Activated CD4-positive, alpha-beta T cell treated with anti-CD3 and anti-CD28 coated beads, Interleukin-2, amount 50 U/mL, for 4 hours (primary cell): Measurements from ENCODE around the gene PRSS27.

Experiments
- DNase-seq, 2 experiments: peaks; one replicate each; pipeline ENCODE4 v3.0.0-alpha.2; 2020

PRSS27 gene

DNA sequence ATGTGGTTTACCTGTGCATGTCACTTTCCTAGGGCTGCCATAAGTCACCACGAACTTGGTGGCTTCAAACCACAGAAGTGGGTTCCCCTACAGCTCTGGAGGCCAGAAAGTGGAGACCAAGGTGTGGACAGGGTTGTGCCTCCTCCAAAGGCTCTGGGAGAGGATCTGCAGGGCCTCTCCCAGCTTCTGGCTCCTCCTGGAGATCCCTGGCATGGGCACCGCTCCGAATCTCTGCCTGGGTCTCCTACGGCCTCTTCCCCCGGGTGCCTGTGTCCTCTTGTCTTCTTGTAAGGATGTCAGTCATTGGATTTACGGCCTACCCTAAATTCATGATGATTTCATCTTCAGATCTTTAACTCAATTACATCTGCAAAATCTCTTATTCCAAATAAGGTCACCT is 29.9 kb upstream of the PRSS27 start:
- DNase-seq: no peak

DNA sequence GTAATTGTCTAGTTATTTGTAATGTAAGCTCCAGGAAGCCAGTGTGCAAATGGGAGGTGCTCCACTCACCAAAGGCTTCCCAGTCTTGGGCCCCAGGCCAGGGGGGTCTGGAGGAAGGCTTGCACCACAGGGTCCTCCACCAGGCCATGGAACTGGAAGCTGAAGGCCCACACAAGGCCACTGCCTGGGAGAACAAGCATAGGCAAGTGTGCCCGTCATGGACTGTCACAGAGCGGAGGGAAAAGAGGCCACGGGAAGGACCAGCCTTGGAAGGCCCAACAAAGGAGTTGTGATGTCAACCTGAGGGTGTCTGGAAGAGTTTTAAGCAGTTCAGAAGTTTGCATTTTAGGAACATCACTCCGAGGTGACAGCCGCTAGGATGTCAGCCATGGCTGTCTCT is 29.5 kb upstream of the PRSS27 start:
- no peak for DNase-seq

DNA sequence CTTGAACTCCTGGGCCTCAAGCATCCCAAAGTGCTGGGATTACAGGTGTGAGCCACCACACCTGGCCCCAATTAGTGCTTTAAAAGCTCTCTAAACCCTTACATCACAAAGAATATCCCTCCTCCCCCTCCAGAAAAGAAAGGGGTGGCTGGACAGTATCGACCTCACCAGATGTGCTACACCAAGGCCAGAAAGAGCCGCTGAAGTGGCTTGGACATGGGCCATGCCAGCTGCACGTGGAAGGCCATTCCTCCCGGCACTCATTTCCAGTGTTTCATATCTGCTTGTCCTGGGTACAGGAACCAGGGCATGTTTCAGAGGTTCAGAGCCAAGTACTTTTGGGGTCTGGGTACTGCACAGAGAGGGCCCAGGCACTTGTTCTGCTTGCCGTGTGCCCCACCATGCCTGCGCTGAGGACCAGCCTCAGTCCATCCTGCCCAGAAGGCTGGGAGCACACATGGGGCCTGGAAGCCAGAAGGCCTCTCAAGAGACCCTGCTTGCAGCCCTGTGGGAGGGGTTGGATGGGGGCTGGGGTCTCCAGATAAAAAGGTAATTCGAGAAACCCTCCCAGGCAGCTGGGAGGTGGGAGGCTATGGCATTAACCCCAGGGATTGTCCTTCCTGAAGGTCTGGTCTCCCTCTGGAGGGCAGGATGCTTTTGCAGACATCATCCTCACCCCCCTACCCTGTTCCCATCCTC is 28.9 kb upstream of the PRSS27 start:
- no peak for DNase-seq

DNA sequence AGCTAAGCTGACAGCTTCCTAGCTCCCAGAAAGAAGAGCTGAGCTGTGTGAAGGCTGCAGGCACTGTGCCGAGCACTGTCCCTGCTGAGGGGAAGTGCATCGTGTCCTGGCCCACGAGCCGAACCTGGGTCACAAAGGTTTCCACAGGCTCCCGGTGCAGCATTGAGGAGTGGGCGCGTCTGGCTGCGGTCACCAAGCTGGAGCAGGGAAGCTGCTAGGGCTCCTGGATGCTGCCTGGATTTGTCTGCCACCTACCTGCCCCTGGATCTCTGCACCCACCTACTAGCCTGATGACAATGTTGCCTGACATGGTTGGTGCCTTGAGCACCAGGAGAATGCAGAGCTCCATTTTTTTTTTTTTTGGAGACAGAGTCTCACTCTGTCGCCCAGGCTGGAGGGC is 25.9 kb upstream of the PRSS27 start:
- DNase-seq: no peak

DNA sequence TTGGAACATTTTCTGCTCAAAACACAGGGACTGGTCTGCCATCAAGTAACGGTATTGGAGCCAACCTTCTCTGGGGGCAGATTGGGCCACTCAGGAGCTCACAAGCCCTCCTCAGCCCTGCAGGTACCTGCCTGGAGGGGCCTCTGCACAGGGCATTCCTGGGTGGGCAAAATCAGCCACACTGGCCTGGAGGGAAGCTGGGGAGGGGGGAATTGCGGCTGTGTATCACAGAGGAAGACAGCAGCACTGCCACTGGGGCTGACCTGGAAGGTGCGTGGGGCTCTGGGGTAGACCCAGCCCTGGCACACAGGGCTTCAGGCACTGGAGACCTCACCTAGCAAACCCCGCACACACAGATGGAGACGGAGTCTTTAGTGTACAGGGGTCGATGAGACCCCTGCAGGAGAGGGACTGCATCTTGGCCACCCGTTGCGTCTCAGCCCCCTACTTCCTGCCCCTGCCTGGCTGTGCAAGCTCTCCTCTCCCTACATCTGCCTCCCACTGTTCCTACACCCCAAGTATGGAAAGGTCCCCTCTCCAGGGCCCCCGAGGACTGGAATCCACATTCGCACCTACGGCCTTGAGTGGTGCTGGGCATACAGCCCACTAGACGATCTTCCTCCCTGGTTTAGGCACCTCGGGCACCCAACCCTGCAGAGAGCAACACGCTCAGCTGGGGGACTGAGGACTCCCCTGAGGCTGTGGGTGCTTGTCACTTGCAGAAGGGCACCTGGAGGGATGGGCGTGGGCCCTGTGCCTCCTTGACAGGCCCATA is 25.3 kb upstream of the PRSS27 start:
- DNase-seq: no peak

DNA sequence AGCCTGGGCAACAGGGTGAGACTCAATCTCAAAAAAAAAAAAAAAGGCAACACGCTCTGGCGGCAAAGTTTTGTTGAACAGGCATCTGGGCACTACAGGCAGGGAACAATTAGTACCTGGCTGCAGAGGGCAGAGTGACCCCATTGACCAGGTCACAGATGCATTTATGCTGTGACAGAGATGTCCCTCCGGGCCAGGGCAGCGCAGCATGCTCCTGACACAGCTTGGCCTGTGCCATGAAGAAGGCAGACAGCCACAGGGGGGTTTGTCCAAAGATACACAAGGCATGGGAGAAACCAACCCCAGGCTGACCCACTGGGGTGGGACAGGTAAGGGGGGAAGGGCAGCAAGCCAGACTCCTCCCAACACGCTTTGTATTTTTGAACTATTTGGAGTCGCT is 24.7 kb upstream of the PRSS27 start:
- DNase-seq: no peak

DNA sequence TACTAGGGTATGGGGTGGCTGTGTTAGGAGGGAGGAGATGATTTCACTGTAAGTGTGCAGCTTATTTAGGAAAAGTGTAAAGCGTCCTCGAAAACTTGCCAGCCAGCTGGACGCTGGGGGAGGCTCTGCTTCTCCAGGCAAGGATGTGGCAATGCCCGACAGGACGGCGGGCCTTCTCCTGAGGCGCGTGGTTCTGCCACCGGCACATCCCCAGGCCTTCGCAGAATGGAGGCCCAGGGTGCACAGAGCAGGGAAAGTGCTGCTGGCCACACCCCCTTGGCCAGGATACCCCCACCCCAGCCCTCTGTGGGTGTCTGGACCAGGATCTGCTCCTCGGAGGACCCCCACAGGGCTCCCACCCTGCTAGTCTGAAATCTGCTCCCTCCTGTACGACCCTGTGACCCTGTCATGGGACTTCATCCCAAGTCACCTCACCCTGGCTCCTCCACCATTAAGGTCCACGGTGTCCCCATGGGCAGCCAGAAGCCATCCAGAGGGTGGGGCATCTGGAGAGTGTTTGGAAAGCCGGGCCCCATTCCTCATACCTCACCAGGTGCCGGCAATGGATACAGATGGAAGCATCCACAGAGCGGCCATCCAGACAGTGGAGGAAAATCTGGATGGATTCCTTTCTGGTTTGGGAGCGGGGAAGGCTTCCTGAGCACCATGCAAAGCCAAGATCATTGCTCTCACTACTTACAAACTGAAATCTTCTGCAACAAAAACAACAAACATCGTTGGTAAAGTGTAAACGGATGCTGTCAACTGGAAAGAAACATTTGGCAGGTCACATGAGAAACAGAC is 23.2 kb upstream of the PRSS27 start:
- DNase-seq: no peak

DNA sequence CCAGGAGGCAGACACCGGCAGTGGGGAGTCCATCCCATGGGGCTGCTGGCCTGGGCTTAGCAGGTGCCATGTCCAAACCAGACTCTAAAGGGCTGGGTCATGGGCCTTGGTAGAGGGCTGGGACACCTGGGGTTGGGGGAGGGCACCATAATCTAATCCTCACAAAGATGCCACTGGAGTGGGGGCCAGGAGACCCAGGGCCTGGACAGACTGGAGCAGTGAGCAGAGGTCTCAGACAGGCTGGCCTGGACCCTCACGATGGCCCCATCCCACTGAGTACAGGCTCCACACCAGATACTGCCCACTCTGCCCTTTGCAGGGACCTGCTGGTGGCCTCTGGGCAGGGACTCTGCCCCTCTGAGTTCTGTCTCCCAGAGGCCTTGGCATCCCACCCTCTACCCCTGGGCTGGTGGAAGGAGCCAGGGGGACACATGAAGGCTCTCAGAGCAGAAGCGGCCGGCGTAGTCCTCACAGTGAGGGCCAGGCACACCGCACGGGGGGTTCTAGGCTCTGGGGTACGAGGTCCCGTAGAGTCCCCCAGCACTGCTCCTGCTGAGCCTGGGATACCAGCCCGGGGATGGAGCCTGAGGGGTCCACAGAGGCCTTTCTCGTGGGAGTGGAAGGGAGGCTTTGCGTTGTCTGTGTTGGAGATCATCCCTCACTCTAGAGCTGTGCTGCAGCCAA is 22.4 kb upstream of the PRSS27 start:
- DNase-seq: no peak

DNA sequence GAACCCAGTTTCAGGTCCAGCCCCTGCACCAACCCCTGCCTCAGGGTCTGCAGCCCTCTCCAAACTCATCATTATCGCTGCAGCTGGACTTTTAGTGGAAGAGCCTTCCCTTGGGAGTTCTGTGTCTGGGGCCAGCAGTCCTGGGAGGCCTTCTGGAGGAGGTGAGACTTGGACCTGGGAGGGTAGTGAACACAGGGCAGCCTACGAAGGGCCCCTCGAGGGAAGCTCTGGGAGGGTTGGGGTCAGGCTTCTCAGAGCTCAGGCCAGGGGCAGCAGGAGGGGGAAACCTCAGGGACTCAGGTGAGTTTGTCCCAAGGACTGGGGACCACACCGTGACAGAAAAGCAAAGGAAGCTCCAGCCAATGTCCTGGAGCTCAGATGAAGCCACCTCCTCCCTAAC is 21.1 kb upstream of the PRSS27 start:
- DNase-seq: no peak

DNA sequence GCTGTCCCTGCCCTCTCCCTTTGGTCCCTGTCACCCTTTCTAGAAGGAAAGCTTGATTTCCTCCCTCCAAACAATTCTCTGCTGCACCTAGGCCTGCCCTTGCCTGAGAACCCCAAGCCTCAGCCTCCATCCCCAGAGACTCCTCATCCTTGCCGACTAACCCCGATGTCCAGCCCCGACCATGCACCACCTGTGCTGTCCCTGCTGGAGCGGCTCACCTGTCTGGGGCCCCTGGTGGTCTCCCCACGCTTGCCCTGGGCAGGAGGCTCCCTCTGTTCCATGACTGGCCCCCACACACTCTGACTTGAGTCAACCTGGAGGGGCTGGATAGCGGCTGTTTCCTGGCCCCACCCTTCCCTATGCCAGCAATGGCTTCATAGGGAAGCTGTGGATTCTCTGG is 20.5 kb upstream of the PRSS27 start:
- DNase-seq: no peak

DNA sequence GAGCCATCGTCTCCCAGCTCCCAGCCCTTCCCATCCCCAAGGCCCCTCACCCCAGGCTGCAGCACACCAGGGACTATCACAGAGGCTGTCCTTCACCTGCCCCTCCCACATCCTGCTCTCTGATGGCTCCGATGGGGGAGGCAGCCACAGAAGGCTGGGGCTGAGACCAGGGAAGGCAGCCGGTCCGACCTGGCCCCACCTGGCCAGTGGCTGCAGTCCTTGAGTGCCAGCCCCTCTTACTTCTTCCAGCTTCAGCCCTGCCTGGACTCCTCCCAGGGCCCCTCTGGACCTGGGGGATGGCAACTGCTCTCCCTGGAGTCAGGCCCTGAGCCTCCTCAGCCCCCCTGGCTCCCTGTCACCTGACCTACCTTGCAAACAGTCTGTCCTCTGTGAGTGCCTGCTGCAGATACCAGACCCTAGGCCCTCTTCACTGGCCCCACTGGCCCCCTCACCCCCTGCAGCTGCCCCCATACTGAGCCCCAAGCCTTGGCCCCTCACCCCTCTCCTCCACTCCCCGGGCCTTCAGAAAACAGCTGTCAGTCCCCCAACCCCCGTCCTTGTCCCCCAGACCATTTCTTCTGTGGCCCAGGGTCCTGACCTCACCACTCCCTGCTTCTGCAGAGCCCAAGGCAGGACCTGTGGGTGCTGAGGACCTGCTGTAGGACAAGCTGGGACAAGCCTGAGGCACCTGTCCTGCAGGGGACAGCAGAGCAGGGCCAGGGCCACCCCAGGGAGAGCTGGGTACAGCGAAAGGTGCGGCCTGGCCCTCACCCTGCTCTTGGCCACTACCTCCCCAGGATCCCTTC is 19.8 kb upstream of the PRSS27 start:
- no peak for DNase-seq

DNA sequence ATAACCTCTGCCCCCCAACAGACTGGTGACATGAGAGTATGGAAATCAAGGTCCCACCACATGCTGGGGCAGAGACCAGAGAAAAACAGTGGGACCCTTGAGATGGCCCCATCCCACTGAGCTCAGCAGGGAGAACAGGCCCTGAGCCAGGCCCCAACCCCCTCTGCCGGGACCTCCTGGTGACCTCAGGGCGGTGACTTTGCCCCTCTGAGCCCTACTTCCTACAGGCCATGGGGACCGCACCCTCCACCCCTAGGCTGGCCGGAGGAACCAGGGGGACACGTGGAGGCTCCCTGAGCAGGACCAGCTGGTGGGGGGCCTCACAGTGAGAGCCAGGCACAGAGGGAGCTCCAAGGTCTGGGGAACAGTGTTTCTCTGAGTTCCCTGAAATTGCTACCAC is 18.6 kb upstream of the PRSS27 start:
- no peak for DNase-seq

DNA sequence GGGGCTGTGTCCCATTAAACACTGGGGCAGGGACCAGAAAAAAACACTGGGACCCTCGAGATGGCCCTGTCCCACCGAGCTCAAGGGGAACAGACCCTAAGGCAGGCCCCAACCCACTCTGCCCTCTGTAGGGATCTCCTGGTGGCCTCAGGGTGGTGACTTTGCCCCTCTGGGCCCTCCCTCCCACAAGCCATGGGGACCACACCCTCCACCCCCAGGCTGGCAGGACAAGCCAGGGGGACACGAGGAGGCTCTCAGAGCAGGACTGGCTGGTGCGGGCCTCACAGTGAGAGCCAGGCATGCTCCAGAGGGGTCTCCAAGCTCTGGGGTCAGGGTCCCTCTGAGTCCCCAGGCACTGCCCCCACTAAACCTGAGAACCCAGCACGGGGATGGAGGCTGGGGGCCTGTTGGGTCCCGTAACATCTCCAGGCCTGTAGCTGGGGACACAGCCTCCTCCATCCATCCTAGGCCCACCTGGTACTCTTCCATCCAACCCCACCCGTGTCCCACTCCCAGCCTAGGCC is 17.9 kb upstream of the PRSS27 start:
- DNase-seq: no peak

DNA sequence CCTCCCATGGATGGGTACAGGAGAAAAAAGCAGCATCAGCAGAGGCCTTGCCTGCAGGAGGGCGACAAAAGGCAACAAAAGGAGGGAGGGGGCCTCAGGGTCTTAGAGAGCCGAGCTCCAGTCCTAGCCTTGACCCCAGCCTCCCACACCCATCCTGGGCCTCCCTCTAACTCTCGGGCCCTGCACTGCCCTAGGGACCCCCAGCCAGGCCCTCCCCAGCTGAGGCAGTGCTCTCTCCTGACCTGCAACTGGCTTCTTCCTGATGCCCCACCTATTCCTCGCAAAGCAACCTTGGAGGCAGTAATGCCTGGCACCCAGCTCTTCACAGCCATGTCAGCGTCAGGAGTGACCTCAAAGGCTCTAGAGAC is 17.2 kb upstream of the PRSS27 start:
- DNase-seq: no peak

DNA sequence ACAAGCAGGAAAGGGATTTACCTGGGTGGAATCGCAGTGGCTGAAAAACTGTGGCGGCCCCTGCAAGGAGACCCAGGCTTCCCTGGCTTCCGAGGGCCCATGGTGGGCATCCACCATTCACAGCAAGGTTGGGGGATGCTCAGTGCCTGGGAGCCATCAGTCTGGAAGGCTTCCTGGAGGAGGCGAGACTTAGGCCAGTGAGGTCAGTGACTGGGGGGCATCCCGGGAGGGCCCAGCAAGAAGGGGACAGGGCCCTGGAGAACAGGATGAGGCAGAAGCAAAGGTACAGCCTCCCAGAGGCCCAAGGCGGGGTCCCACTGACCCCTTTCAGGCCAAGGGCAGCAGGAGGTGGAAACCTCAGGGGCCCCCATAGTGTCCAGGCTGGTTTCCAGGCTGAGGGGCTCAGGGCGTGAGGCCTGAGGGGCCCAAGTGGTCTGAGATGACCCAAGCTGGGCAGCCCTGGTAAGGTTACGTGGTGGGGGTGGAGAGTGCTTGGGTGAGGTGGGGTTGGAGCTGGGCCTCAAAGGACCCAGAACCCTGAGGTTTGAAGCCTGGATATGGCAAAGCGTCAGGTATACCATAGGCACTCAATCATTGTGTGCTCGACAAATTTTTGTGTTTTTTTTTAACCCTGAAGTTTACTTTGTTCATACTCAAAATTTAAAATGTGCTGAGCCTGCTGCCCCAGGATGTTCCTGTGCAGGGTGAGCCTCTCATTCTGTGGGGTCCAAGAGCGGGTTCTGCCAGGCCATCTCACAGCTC is 16.6 kb upstream of the PRSS27 start:
- no peak for DNase-seq

DNA sequence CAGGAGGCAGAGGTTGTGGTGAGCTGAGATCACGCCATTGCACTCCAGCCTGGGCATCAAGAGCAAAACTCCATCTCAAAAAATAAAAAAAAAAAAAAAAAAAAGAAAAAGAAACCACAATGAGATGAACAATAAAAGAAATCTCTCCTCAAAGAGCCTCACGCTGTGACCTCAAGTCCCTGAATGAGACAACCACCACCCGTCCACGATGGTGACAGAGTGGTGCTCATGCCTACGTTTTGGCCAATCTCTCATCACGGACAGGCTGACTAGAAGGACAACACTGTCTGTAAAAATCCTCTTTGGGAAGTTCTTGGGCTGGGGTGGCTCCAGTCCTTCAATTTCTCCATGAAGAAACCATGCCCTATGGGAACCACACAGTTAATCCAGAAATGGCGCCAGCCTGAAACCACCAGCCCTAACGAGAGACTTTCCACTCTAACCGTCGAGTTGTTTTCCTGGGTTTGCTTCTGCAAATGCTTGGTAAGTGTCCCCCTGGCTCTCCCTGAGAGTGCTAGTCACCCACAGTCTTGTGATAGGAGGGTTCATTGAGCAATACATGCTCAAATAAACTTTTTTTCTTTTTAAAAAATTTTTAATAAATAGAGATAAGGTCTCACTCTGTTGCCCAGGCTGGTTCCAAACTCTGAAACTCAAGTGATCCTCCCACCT is 15.0 kb upstream of the PRSS27 start:
- no peak for DNase-seq

DNA sequence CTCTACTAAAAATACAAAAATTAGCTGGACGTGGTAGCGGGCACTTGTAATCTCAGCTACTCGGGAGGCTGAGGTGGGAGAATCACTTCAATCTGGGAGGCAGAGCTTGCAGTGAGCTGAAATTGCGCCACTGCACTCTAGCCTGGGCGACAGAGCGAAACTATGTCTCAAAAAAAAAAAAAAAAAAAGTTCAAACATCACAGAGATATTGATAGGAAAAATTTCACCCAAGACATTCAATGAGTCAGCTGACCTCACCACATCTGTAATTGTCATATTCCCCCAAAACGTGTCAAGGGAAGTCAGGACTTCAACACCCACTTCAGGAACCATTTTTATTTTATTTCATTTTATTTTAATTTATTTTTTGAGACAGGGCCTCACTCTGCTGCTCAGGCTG is 8.0 kb upstream of the PRSS27 start:
- DNase-seq: no peak

DNA sequence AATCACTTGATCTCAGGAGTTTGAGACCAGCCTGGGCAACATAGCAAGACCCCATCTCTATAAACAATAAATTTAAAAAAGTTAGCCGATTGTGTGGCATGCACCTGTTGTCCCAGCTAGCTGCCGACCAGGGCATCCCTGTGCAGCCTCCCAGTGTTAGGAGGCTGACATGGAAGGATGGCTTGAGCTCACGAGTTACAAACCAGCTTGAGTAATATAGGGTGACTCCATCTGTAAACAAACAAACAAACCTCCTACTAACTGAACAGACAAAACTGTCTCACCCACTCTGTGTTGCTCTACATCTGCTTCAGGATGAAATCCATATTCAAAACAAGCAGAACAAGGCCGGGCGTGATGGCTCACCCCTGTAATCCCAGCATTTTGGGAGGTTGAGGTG is 6.9 kb upstream of the PRSS27 start:
- no peak for DNase-seq

DNA sequence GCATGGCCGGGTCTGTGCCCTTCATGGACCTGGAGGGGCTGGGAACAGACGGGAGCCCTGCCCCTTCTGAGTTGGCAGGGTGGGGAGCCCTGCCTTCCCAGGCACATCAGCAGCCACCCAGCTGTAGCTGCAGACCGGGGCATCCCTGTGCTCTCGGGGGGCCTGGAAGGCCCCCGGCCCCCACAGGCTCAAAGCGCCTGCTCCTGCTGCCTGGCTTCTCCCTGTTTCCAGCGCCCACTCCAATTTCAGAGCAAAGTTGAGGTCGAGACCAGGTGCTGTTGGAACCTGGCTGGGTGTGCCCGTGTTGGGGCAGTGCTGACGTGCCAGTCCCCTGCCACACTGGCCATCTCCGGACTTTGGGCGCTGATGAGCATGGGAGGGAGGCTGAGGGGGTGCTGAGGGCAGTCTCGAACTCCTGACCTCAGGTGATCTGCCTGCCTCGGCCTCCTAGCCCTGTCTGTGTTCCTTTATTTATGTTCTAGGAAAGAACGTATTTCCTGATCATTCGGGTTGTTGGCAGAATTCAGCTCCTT is 4.9 kb upstream of the PRSS27 start:
- DNase-seq: no peak

DNA sequence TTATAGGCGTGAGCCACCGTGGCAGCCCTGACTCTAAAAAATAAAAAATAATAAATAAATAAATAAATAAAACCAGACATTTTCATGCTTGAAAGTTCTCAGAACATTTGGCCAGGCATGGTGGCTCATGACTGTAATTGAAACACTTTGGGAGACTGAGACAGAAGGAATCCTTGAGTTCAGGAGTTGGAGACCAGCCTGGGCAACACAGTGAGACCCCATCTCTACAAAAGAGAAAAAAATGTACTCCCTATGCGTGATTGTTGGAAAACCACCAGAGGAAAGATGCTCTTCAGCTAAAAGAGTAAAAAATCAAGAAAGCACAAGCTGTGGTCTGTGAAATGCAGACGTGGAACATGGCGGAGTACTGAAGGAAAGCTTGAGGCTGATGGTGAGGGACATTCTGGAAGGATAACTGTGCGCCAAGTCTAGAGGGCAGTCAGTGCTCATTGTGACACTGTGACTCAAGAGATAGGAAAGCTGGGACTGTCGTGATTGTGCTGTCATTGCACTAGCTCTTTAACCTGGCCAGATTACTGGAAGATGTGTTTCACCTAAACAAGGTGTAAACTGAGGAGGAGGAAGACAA is 4.2 kb upstream of the PRSS27 start:
- DNase-seq: no peak
